H1 (cell line): Measurements from ENCODE around the gene DYRK1B. TPM values are rescaled to one million over a fixed set of nuclear protein-coding genes. Genes with fewer than 3 reads are reported as not detected.

Source experiments
- CTCF ChIA-PET: fragments of 300-600 bp; sonication (Branson Sonifier 250); formaldehyde crosslinking; loops from one replicate; lab custom pipeline; 2021; ENCODE audit not compliant: partially characterized antibody; lab: Charles Lee
- POLR2A ChIA-PET: fragments of 300-600 bp; sonication (Branson Sonifier 250); formaldehyde crosslinking; loops from one replicate; lab custom pipeline; 2021; ENCODE audit warnings: inconsistent platforms; ENCODE audit not compliant: partially characterized antibody; lab: Charles Lee
- DNase-seq, 2 experiments: peaks; one replicate each; pipeline versions ENCODE4 v3.0.0 to v3.0.0-alpha.2; 2010 to 2022; ENCODE audit warnings: low spot score in 2 of 2, low read depth in 1 of 2, mixed read lengths in 1 of 2
- FAIRE-seq: peaks from 2 replicates; lab custom pipeline; 2011; peaks lifted over from hg19 to GRCh38; lab: Jason Lieb, UNC
- H2AFZ ChIP-seq: 2 replicates; pipeline ENCODE4 v1.8.1; 2012; ENCODE audit warnings: low read length, inconsistent platforms
- H2AK5ac ChIP-seq: 2 replicates; pipeline ENCODE4 v1.6.1; 2013; ENCODE audit warnings: low read depth, low read length
- H2BK120ac ChIP-seq: replicated peaks from 2 replicates; pipeline ENCODE3; 2013; ENCODE audit warnings: low read depth, low read length, inconsistent platforms
- H2BK12ac ChIP-seq: 2 replicates; pipeline ENCODE4 v1.6.1; 2013; ENCODE audit warnings: low read depth, low read length
- H2BK15ac ChIP-seq: 2 replicates; pipeline ENCODE4 v1.6.1; 2013; ENCODE audit warnings: low read length
- H2BK20ac ChIP-seq: 2 replicates; pipeline ENCODE4 v1.6.1; 2013; ENCODE audit warnings: low read length
- H2BK5ac ChIP-seq: 2 replicates; pipeline ENCODE4 v1.6.1; 2013; ENCODE audit warnings: low read depth, low read length
- H3K14ac ChIP-seq: 2 replicates; pipeline ENCODE4 v1.6.1; 2013; ENCODE audit warnings: inconsistent platforms; ENCODE audit not compliant: insufficient read length
- H3K18ac ChIP-seq: 2 replicates; pipeline ENCODE4 v1.6.1; 2013; ENCODE audit warnings: low read length; ENCODE audit errors: extremely low read depth
- H3K23ac ChIP-seq: 2 replicates; pipeline ENCODE4 v1.6.1; 2013; ENCODE audit warnings: inconsistent platforms; ENCODE audit not compliant: insufficient read length
- H3K23me2 ChIP-seq: 2 replicates; pipeline ENCODE4 v1.6.1; 2013; ENCODE audit warnings: low read depth, low read length
- H3K27ac ChIP-seq: 2 replicates; pipeline ENCODE4 v1.6.1; 2011; ENCODE audit warnings: low read depth, low read length, inconsistent platforms
- H3K27me3 ChIP-seq, 4 experiments: replicated peaks in 1 of 4; 1 replicate in 1 of 4; 2 replicates in 3 of 4; pipeline versions ENCODE4 v1.6.1 to v1.8.1; 2011 to 2013; ENCODE audit warnings: low read length in 3 of 4, mild to moderate bottlenecking in 3 of 4, inconsistent platforms in 2 of 4, mixed read lengths in 2 of 4, moderate library complexity in 1 of 4; ENCODE audit not compliant: control insufficient read depth in 3 of 4, insufficient read depth in 3 of 4; ENCODE audit errors: extremely low read depth in 1 of 4
- H3K36me3 ChIP-seq, 4 experiments: 2 replicates each; pipeline versions ENCODE4 v1.6.1 to v1.8.1; 2011 to 2013; ENCODE audit warnings: mild to moderate bottlenecking in 4 of 4, low read length in 3 of 4, moderate library complexity in 2 of 4, control low read depth in 1 of 4, inconsistent platforms in 1 of 4; ENCODE audit not compliant: insufficient read depth in 4 of 4, control insufficient read depth in 2 of 4
- H3K4ac ChIP-seq: replicated peaks from 2 replicates; pipeline ENCODE3; 2013; ENCODE audit warnings: low read length, low read depth, mixed read lengths, inconsistent platforms; ENCODE audit not compliant: insufficient read length
- H3K4me1 ChIP-seq, 4 experiments: replicated peaks in 1 of 4; 1 replicate in 1 of 4; 2 replicates in 3 of 4; pipeline versions ENCODE4 v1.6.1 to v1.8.1; 2011 to 2013; ENCODE audit warnings: low read length in 3 of 4, inconsistent platforms in 2 of 4, mixed read lengths in 1 of 4; ENCODE audit not compliant: insufficient read depth in 4 of 4, control insufficient read depth in 3 of 4
- H3K4me2 ChIP-seq, 2 experiments: 2 replicates each; pipeline versions ENCODE4 v1.6.1 to v1.8.1; 2011 to 2013; ENCODE audit warnings: low read depth in 2 of 2, low read length in 2 of 2, control low read depth in 1 of 2, inconsistent platforms in 1 of 2, mild to moderate bottlenecking in 1 of 2; ENCODE audit not compliant: insufficient read depth in 1 of 2
- H3K4me3 ChIP-seq, 4 experiments: fragments of 200-600, 300-600 bp in 1 of 4; sonication (generic), shearing (Covaris generic), sonication (Bioruptor Twin) in 1 of 4; 2 replicates each; pipeline versions ENCODE4 v1.5.1 to v1.8.1; 2011 to 2016; ENCODE audit warnings: low read length in 4 of 4, low read depth in 3 of 4, control low read depth in 2 of 4, inconsistent platforms in 2 of 4, mild to moderate bottlenecking in 2 of 4, mixed read lengths in 1 of 4, moderate library complexity in 1 of 4; ENCODE audit not compliant: insufficient read depth in 2 of 4; ENCODE audit errors: extremely low read depth in 1 of 4
- H3K56ac ChIP-seq: replicated peaks from 2 replicates; pipeline ENCODE3; 2013; ENCODE audit warnings: low read depth, mild to moderate bottlenecking, mixed read lengths, low read length, inconsistent platforms; ENCODE audit not compliant: insufficient read length
- H3K79me1 ChIP-seq: 2 replicates; pipeline ENCODE4 v1.6.1; 2013; ENCODE audit warnings: low read depth, low read length, control low read depth
- H3K79me2 ChIP-seq, 2 experiments: 2 replicates each; pipeline versions ENCODE4 v1.6.1 to v1.8.1; 2012 to 2013; ENCODE audit warnings: low read length in 2 of 2, mild to moderate bottlenecking in 2 of 2, inconsistent platforms in 1 of 2; ENCODE audit not compliant: insufficient read depth in 2 of 2, control insufficient read depth in 1 of 2
- H3K9ac ChIP-seq, 4 experiments: replicated peaks in 1 of 4; 1 replicate in 1 of 4; 2 replicates in 3 of 4; pipeline versions ENCODE4 v1.6.1 to v1.8.1; 2011 to 2013; ENCODE audit warnings: low read depth in 3 of 4, low read length in 3 of 4, control low read depth in 2 of 4, mild to moderate bottlenecking in 2 of 4, moderate library complexity in 2 of 4, inconsistent platforms in 1 of 4; ENCODE audit errors: extremely low read depth in 1 of 4
- H3K9me3 ChIP-seq, 2 experiments: 2 replicates each; pipeline versions ENCODE4 v1.6.1 to v1.8.1; 2012 to 2013; ENCODE audit warnings: mild to moderate bottlenecking in 2 of 2, moderate library complexity in 2 of 2, control low read depth in 1 of 2, inconsistent platforms in 1 of 2, low read depth in 1 of 2, low read length in 1 of 2, mixed read lengths in 1 of 2; ENCODE audit not compliant: insufficient read depth in 2 of 2
- H4K20me1 ChIP-seq, 2 experiments: replicated peaks in 1 of 2; 2 replicates each; pipeline versions ENCODE3 to v1.8.1; 2011 to 2013; ENCODE audit warnings: inconsistent platforms in 2 of 2, low read length in 2 of 2, mild to moderate bottlenecking in 1 of 2; ENCODE audit not compliant: insufficient read depth in 2 of 2, control insufficient read depth in 1 of 2
- H4K5ac ChIP-seq: 2 replicates; pipeline ENCODE4 v1.6.1; 2013; ENCODE audit warnings: low read length, low read depth, mixed read lengths, inconsistent platforms; ENCODE audit not compliant: insufficient read length
- H4K8ac ChIP-seq: 2 replicates; pipeline ENCODE4 v1.8.0; 2013; ENCODE audit warnings: mild to moderate bottlenecking, moderate library complexity, low read length, inconsistent platforms; ENCODE audit not compliant: insufficient read depth; ENCODE audit errors: extremely low read depth
- H4K91ac ChIP-seq: replicated peaks from 2 replicates; pipeline ENCODE3; 2013; ENCODE audit warnings: low read length, mixed read lengths, inconsistent platforms; ENCODE audit not compliant: insufficient read length
- NANOG ChIP-seq: IDR thresholded peaks from 2 replicates; pipeline ENCODE4 v1.6.1; 2011; ENCODE audit warnings: low read length, low read depth, mild to moderate bottlenecking, inconsistent platforms; ENCODE audit not compliant: insufficient read depth, poor library complexity, severe bottlenecking
- POLR2A ChIP-seq, 2 experiments: IDR thresholded peaks; 1 replicate in 1 of 2; 2 replicates in 1 of 2; pipeline ENCODE4 v1.6.1; 2011; ENCODE audit warnings: low read depth in 2 of 2, low read length in 2 of 2, mild to moderate bottlenecking in 2 of 2; ENCODE audit errors: control extremely low read depth in 1 of 2
- SIX5 ChIP-seq: IDR thresholded peaks from 2 replicates; pipeline ENCODE4 v1.6.1; 2011; ENCODE audit warnings: mild to moderate bottlenecking, low read depth, low read length
- WGBS, 2 experiments: shearing (Covaris generic) in 1 of 2; methylation state at CpG; one replicate each; pipeline versions ENCODE4 v1.1.6 to v1.1.7; 2013 to 2015; ENCODE audit warnings: low lambda C conversion rate in 2 of 2, mixed read lengths in 2 of 2, inconsistent platforms in 1 of 2, low coverage in 1 of 2, missing lambda C conversion rate in 1 of 2; ENCODE audit not compliant: insufficient replicate concordance in 2 of 2, insufficient coverage in 1 of 2, insufficient read length in 1 of 2; ENCODE audit errors: extremely low coverage in 1 of 2, missing lambda C conversion rate in 1 of 2; 5-methylcytosine and 5-hydroxymethylcytosine counted together
- polyA plus RNA-seq, 7 experiments: library from polyadenylated mRNA; depleted of rRNA in 3 of 7; stranded (reverse) in 5 of 7; unstranded in 2 of 7; fragments of >200 nt in 5 of 7; fragments of 200-250 nt in 2 of 7; gene quantifications; 1 replicate in 5 of 7; 2 replicates in 1 of 7; 4 replicates in 1 of 7; pipeline versions ENCODE4 v1.2.1 to v1.2.3, GENCODE V29; 2011 to 2013; ENCODE audit warnings: missing spikeins in 2 of 7, mixed read lengths in 2 of 7
- total RNA-seq: library from RNA; stranded (reverse); fragmentation: NEBNext Ultra II Directional; extraction: Animal tissue kit (Norgen Biotek cat#: 25700); gene quantifications from 2 replicates; pipeline ENCODE4 v1.2.1, GENCODE V29; 2021

Gene DYRK1B
- total and polyA plus RNA-seq, 2 of the 8 experiments (the other 6 are each of a cell fraction or from before 2014, with no cell fraction given), result 6.9 to 14.8 TPM

GRCh38 chr19:39864118-39864517 lies 30.2 kb upstream of the DYRK1B start:
- Histone ChIP-seq H3K23ac (no peak overlapping the region), H3K4me2 (no peak overlapping the region), H4K5ac (no peak overlapping the region), H3K79me1 (no peaks in the 10 kb centered on the region), H3K9ac (no peak overlapping the region), H2BK5ac (no peak overlapping the region), H3K56ac (no peak overlapping the region), H2BK20ac (no peak overlapping the region), H3K27ac (no peak overlapping the region), H3K36me3 (no peaks in the 10 kb centered on the region), H3K4me3 (no peak overlapping the region), H2BK120ac (no peak overlapping the region), H3K9me3 (no peaks in the 10 kb centered on the region), H4K20me1 (no peaks in the 10 kb centered on the region), H3K4ac (no peak overlapping the region), H2AFZ (no peak overlapping the region), H2AK5ac (no peak overlapping the region), H3K23me2 (no peaks in the 10 kb centered on the region; the same call in 1 of the 2 replicates), H3K79me2 (no peaks in the 10 kb centered on the region), H3K14ac (no peak overlapping the region), H3K18ac (no peak overlapping the region), H4K8ac (no peak overlapping the region), H3K27me3 (no peaks in the 10 kb centered on the region), H3K4me1 (no peaks in the 10 kb centered on the region), H2BK12ac (no peak overlapping the region), H4K91ac (no peak overlapping the region), H2BK15ac (no peak overlapping the region)
- POLR2A ChIA-PET, result no interaction called here
- DNase-seq, result no peak
- WGBS, 2 experiments, result 89% methylated on average over 2 of the region's 2 CpGs; no CpG with 5 or more reads in 1 of the 2 experiments
- no peak for FAIRE-seq
- CTCF ChIA-PET, result no interaction called here
- TF ChIP-seq POLR2A (IDR thresholded peaks at IDR 0.05; ENCODE audit: control extremely low read depth in 1 of 2, low read depth in 2 of 2, low read length in 2 of 2) (no peak), SIX5 (no peak), NANOG (no peak)
